ENCODE results near the gene OTOG.

OTOG gene

DNA sequence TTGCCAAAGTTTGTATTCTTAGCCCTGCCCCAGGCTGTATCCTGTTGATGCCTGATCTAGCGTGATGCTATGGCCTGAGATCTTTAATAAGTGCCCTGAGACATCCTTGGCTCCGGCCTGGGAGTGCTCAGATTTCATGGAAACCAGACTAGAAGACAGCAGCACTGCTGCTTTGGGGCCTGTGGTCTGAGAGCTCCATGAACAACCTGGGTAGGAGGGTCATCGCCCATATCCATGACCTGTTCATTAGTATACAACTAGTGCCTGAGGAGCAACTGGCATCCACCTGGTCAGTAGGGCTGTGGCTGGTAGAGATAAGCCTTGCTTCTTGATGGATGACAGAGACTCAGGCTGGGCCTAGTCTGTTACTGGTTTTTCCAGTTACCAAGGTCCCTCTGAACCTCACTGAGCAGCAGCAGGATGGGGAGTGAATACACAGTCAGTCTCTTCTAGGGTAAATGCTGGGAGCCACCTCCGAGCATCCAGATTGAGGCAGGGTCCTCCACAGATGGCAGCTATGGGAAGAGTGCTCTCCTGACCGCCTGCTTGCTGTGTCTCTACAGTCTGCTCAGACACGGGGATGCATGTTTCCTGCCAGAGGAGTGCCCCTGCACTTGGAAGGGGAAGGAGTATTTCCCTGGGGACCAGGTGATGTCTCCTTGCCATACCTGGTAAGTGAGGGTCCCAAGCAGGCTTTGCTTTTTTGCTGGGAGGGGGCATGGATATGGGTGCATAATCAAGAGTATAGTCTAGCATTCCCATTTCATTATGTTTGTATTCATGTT lies 39.0 kb downstream of the OTOG start:
- DNase-seq, result no peak
- peaks cover 7% of the 10 kb centered on the region for H3K9me3 Mint-ChIP-seq

GRCh38 chr11:17588166-17588565 lies 41.1 kb downstream of the OTOG start:
- no peak for DNase-seq
- peaks cover 6% of the 10 kb centered on the region for H3K9me3 Mint-ChIP-seq
- peaks cover 25% of the 10 kb centered on the region for H3K27me3 Mint-ChIP-seq (ENCODE audit: low read depth, poor library complexity)
- no peaks in the 10 kb centered on the region for H3K4me1 Mint-ChIP-seq
- no peak for TF ChIP-seq CTCF (IDR thresholded peaks at IDR 0.05)
- H3K4me3 Mint-ChIP-seq, result no peak overlapping the region
- no peak overlapping the region for H3K27ac Mint-ChIP-seq
- peaks cover 9% of the 10 kb centered on the region for H3K36me3 Mint-ChIP-seq (ENCODE audit: low read depth)

More for the DNA sequence above, 39.0 kb downstream of the OTOG start:
- no peak overlapping the region for H3K27ac Mint-ChIP-seq
- no peak overlapping the region for H3K4me3 Mint-ChIP-seq
- no peaks in the 10 kb centered on the region for H3K4me1 Mint-ChIP-seq
- TF ChIP-seq CTCF (IDR thresholded peaks at IDR 0.05), result no peak
- peaks cover 12% of the 10 kb centered on the region for H3K27me3 Mint-ChIP-seq (ENCODE audit: low read depth, poor library complexity)
- H3K36me3 Mint-ChIP-seq (ENCODE audit: low read depth), result no peaks in the 10 kb centered on the region

GRCh38 chr11:17588721-17589120 lies 41.7 kb downstream of the OTOG start:
- Mint-ChIP-seq H3K27me3 (ENCODE audit: low read depth, poor library complexity) (peaks cover 23% of the 10 kb centered on the region), H3K4me1 (no peaks in the 10 kb centered on the region), H3K9me3 (peaks cover 10% of the 10 kb centered on the region), H3K27ac (no peak overlapping the region), H3K36me3 (ENCODE audit: low read depth) (peaks cover 14% of the 10 kb centered on the region), H3K4me3 (no peak overlapping the region)
- no peak for TF ChIP-seq CTCF (IDR thresholded peaks at IDR 0.05)
- DNase-seq, result no peak

GRCh38 chr11:17590463-17590862 lies 43.4 kb downstream of the OTOG start:
- DNase-seq, result no peak
- H3K4me1 Mint-ChIP-seq, result no peaks in the 10 kb centered on the region
- H3K36me3 Mint-ChIP-seq (ENCODE audit: low read depth), result peaks cover 32% of the 10 kb centered on the region
- peaks cover 35% of the 10 kb centered on the region for H3K27me3 Mint-ChIP-seq (ENCODE audit: low read depth, poor library complexity)
- peaks cover 27% of the 10 kb centered on the region for H3K9me3 Mint-ChIP-seq
- TF ChIP-seq CTCF (IDR thresholded peaks at IDR 0.05), result no peak
- no peak overlapping the region for H3K27ac Mint-ChIP-seq
- no peak overlapping the region for H3K4me3 Mint-ChIP-seq

GRCh38 chr11:17591293-17591692 lies 44.2 kb downstream of the OTOG start:
- H3K27ac Mint-ChIP-seq, result no peak overlapping the region
- TF ChIP-seq CTCF (IDR thresholded peaks at IDR 0.05), result no peak
- no peak overlapping the region for H3K4me3 Mint-ChIP-seq

More at GRCh38 chr11:17591293-17591692, 44.2 kb downstream of the OTOG start:
- H3K36me3 Mint-ChIP-seq (ENCODE audit: low read depth), result peaks cover 34% of the 10 kb centered on the region
- peaks cover 30% of the 10 kb centered on the region for H3K9me3 Mint-ChIP-seq
- H3K27me3 Mint-ChIP-seq (ENCODE audit: low read depth, poor library complexity), result peaks cover 38% of the 10 kb centered on the region
- no peaks in the 10 kb centered on the region for H3K4me1 Mint-ChIP-seq
- no peak for DNase-seq

Data from nephron progenitor cell (in vitro differentiated cells).